Choroid plexus epithelial cell (primary cell): ENCODE measurements around the gene TDP2.
"Not testable (repeated sequence)": the region's sequence is repeated elsewhere in the genome, so short reads cannot be mapped to it uniquely, and the experiment has no call there.

Experiments
- DNase-seq: peaks from one replicate; pipeline ENCODE4 v3.0.0-alpha.2; 2010; ENCODE audit warnings: low read depth
- H3K4me3 ChIP-seq: 2 replicates; pipeline ENCODE4 v1.5.1; 2011; ENCODE audit warnings: low read depth, mild to moderate bottlenecking, control low read depth, low read length, moderate library complexity
- CTCF ChIP-seq: conservative IDR thresholded peaks from 2 replicates; pipeline ENCODE4 v1.5.1; 2011; ENCODE audit warnings: low read depth, mild to moderate bottlenecking, control low read depth, inconsistent platforms, low read length, moderate library complexity

Gene TDP2

GRCh38 chr6:24642061-24642460 is 24.6 kb downstream of the TDP2 start:
- TF ChIP-seq CTCF: no peak
- no peak overlapping the region for H3K4me3 ChIP-seq
- no peak for DNase-seq

GRCh38 chr6:24640631-24641030 is 26.1 kb downstream of the TDP2 start:
- not testable (repeated sequence) for H3K4me3 ChIP-seq, DNase-seq

GRCh38 chr6:24640166-24640565 is 26.5 kb downstream of the TDP2 start:
- DNase-seq: no peak
- TF ChIP-seq CTCF: no peak
- no peak overlapping the region for H3K4me3 ChIP-seq

GRCh38 chr6:24636681-24637080 is 30.0 kb downstream of the TDP2 start:
- H3K4me3 ChIP-seq: no peak overlapping the region
- DNase-seq: no peak
- no peak for TF ChIP-seq CTCF

GRCh38 chr6:24632573-24632972 is 34.1 kb downstream of the TDP2 start:
- DNase-seq: no peak
- no peak for TF ChIP-seq CTCF
- H3K4me3 ChIP-seq: no peak overlapping the region

GRCh38 chr6:24631671-24632070 is 35.0 kb downstream of the TDP2 start:
- no peak for DNase-seq
- no peak for TF ChIP-seq CTCF
- no peak overlapping the region for H3K4me3 ChIP-seq

- no peak overlapping the region for H3K4me3 ChIP-seq
- TF ChIP-seq CTCF: no peak
- no peak for DNase-seq
Observed at GRCh38 chr6:24630856-24631505, 35.7 kb downstream of the TDP2 start.
